Globus pallidus (tissue), 1 donor: ENCODE measurements around the gene POLR3C.

ENCODE experiments used
- DNase-seq: peaks from one replicate; pipeline ENCODE4 v3.0.0-alpha.2; 2015; ENCODE audit warnings: low spot score

The POLR3C gene

DNA sequence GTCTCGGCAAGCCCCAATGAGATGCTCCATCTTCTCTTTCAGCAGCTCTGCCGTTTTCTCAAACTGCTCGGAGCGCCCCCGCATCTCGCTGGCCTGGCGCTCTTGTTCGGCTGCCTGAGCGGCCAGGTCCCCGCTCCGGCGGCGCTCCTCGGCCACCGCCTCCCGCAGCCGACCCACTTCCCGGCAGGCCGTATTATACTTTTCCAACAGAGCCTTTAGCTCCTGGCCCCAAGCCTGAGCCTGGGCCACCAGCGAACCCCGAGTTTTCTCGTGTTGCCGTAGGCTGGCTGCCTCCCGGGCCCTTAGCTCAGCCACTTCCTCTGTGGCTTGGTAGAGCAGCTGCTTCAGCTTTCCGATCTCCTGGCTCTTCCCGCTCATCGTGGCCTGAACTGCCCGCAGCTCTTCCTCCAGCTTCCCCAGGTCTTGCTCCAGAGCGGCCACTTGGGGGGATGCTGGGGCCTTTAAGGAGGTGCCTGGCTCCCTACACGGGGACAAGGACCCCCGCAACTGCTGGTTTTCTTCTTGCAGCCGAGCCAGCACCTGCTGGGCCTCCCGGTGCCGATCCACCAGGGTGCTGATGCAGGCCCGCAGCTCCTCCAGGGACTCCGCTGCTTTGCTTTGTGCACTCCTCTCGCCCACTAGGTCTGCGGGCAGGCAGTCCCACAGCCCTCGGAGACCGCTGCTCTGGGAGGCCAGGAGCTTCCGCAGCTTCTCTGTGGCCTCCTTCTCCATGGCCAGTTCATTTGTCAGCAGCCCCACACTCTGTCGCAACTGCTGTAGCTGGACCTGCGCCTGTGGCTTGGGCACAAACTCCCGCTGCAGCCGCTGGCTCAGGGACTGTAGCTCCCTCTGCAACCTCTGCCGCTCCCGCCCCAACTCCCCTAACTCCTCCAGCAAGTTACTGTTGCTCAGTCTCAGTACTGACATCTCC, 48.3 kb downstream of the POLR3C start:
- peak; percentile 46 for DNase-seq

DNA sequence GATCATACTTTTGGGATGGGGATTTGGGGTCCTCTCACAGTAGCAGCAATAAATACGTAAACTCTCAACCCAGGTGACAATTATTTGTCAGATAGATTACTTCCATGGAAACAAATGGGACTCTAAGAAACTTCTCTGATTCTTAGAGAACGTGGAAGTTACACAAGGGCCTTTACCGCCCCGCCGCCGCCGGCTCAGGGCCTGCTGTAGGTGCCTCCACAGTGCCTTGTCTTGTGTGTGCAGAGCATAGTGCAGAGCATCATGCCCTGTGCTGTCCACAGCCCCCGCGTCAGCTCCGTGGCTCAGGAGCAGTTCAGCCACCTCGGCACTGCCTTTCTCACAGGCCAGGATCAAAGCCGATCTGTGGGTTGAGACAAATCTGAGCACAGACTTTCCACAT, 50.6 kb downstream of the POLR3C start:
- DNase-seq: no peak

DNA sequence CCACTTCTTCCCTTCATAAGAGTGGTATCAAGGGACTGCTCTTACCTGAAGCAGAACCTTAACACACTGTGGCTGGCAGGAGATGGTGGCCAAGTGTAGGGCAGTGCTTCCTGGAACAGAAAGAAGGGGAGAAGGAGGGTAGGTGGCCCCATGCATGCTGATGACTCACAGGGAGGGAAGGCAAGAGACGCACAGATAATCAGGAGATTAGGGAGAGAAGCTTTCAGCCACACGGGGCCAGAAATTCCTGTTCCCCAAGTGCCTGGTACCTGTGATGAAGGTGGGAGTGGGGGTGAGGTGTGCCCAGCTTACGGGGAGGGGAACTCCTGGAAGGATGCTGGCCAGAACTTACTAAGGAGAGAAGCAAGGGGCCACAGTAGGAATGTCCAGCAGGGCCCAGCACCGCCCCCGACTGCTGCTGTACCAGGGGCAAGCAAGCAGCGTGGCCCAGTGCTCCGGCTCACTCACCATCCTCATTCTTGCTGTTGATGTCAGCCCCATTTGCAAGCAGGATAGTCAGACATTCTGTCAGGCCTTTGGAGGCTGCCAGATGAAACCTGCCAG, 54.0 kb downstream of the POLR3C start:
- no peak for DNase-seq

DNA sequence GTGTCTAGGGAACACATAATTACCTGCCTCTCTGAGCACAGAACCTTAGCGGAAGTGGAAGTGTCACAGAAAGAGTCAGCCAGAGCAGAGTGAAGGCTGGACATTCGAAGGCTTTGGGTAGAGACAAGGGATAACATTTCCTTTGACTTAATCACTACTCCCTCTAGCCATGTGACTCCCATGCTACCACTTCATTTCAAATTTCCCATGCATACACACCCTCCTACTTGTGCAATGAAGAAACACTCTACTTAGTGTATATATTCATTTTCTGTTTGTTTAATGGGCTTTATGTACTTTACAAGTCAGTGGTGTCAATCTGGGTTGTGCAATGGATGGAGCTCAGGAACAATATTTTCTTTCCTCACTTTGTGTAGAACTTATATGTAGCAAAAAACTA, 54.7 kb downstream of the POLR3C start:
- DNase-seq: no peak

DNA sequence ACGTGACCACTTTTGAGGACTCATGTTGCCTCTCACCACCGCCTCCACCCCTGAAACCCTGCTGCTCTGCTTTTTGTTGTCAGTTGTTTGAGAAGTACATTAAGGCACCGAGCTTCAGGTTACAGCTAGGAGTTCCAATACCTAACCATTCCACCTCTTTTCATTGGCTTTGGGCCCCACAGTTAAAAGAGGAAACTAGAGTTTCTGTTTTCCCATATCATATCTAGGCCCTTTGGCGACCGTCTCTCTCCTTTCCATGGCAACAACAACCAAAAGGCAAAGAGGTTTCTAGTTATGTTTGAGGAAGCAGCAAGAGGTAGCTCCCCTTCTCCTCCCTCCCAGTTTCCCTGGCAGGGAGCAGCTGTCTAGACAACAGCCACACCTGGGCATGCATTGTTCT, 55.8 kb downstream of the POLR3C start:
- no peak for DNase-seq

DNA sequence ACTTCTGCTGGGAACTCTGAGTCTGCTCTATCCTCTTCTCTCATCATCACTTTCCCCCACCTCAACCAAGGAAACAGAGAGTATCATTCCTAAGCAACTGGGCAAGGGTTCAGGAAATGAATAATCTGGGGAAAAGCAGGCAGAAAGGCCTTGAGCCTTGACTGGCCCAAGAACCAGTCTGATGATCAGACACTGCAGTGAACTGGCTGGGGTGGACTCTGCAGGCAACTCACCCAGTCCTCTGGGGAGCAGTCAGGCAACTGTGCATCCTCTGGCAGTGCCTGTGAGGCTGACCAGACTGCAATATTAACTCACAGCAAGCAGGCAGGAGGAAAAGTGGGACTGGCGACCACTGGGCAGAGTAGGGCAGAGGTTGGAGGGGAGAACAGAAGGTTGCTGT, 60.7 kb downstream of the POLR3C start:
- no peak for DNase-seq

DNA sequence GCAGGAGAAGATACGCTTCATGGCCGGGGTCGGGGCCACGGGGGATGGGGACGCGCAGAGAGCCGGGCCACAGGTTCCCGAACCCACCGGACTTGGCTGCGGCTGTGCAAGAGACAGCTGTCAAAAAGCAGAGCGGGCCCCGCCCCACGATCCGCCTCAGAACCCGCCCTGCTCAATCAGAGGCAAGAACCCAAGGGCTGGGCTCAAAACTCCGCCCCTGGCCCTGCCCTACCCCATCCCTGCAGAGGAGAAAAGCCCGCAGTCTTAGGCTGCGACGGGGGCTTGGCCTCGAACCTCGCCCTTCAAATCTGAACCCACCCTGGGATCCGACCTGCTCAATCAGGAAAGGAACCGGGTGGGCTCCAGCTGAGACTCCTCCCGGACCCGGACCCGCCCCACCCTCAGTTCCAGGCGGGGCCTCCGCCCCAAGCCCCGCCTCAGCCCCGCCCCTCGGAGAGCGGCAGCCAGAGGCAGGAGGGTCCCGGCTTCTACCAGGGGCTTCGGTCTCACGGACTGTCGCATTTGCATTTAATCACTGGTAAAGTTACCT, 61.8 kb downstream of the POLR3C start, which contains the start of gene ANKRD35:
TSS of gene ANKRD35 (minus strand) at position 129 of the 550 bp plus-strand sequence. CDS start at position 21, 108 bp downstream.
- peak; percentile 77 for DNase-seq

DNA sequence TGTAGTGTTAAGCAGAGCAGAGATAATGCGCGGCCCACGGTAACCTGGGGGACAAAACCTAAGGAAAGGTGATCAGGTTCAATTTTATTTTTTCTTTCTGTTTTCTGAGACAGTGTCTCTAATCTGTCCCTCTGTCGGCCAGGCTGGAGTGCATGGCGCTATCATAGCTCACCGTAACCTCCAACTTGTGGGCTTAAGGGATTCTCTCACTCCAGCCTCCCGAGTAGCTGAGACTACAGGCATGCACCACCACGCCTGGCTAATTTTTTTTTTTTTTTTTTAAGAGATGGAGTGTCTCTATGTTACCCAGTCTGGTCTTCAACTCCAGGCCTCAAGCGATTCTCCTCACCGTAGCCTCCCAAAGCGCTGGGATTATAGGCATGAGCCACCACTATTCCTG, 62.4 kb downstream of the POLR3C start:
- no peak for DNase-seq

DNA sequence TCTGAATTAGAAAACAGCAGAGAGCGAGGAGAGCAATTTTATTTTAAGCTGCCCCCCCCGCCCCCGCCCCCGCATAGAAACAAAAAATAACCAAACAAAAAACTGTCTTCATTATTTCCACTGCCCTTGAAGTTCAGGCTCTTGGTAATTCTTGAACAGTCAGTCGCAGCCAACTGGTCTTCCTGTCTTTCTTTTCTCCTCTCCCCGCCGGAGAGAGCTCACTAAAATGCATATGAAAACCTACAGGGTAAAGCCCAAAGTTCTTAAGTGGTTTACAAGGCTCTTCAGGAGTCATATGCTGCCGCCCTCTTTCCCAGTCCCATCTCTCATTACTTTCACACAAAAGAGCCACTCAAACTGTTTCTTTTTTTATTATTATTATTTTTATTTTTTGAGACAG, 62.8 kb downstream of the POLR3C start:
- DNase-seq: no peak

DNA sequence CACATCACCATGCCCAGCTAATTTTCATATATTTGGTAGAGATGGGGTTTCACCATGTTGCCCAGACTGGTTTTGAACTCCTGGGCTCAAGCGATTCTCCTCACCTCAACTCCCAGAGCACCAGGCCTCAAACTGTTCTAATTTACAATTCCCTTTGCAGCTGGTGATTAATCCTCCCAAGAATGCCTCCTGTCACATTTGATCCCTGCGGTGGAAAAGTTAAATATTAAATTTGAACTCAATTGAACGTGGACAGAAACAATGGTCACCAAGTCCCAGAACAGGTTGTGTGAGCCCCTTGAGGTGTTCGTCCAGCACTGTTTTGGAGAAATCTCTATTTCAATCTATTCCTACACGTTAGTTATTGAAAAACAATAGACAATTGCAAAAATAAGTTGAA, 63.6 kb downstream of the POLR3C start:
- no peak for DNase-seq

DNA sequence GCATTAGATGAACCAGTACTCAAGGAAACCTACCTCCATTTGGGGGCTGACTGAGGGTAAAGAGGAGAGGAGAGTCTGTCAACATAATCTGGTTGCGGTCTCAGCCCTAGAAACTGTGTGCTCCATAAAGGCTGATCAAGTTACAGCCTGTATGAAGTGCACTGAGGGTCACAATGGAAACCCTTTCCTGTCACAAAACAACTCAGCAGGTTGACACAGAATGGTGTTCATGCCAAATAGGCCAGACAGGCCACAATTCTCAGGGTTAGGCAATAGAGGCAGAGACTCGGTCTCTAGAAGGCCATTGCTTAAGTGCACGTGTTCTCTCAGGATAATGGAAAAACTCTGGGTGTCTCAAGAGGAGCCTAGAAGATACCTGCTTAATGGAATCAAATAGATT, 65.7 kb downstream of the POLR3C start:
- no peak for DNase-seq

DNA sequence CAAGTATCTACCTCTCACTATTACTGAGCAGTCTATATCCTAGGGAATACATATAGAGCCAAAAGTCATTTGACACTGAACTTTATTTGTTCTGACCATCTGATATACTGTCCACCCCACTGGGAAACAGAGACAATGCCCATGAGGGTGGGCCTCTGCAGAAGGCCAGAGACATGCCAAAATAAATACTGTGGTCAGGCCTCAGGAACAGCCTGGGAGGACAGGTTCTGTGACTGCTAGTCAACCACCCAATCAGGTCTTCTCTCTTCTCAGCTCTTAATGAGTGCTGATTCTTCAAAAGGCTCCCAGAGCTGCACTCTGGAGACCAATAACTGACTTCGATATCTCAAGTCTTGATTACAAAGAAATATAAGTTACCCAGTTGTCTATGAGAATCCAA, 67.1 kb downstream of the POLR3C start:
- DNase-seq: no peak

DNA sequence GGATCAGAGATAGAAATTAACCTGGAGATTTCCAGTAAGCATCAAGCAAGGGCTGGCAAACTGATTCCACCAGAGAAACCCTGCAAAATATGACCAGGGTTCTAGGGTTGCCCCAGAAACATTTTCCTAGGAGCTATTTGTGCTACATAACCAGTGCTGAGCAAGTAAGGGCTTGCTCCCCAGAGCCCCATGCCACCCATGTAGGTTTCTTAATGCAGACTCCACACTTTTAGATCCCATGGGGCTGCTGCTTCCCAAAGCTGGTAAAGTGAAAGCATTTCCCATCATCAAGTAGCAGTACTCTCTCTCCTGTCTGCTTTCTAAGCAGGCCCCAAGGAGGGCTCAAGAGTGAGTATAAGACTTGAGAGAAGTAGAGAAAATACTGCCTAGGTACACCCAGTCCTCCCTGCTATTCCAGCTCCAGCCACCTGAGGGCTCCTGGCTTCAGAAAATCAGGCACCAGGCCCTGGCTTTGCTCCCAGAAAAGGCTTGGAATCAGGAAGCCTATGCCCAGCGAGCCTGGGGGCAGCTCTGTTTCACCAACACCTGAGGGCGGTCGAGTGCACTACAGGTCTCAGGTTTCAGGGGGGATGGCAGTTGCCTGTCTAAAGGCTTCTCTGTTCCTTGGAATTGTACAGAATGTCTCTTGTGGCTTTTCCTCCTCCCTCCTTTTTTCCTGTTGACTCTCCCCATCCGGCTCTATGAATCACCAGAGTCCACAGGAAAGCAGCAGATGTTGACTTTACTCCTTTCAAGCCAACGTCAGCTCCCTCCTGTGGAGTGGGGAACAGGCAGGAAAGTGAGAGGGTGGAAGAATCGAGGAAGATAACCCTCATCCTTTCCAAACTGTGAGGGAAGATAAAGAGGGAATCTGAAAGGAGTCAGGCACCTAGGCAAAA, 67.8 kb downstream of the POLR3C start:
- DNase-seq: peak; percentile 88

DNA sequence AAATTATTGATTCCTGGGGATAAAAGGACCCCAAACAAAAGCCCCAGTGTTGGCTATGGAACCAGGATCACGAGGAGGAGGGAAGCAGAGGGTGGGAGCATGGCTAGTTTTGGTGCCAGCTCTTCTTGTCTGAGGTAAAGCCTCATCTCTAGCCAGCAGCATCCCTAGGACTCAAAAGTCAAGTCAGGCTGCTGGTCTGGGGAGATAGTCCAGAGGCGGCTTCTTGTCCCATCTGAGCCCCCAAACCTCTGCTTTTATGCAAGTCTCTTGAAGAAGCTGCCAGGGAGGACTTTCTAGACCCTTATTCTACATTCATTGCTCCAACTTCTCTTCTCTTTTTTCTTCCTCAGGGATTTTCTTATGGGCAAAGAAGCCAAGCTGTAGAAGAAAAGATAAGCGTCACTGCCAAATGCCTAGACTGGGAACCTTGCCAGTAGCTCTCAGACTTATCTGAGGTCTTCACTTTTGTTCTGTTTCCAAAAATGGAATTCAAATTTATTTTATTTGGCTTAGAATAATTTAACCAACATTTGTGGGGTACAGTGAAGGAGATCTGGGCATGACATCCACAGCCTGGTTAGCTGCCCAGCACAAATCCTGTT, 68.6 kb downstream of the POLR3C start:
- DNase-seq: no peak

DNA sequence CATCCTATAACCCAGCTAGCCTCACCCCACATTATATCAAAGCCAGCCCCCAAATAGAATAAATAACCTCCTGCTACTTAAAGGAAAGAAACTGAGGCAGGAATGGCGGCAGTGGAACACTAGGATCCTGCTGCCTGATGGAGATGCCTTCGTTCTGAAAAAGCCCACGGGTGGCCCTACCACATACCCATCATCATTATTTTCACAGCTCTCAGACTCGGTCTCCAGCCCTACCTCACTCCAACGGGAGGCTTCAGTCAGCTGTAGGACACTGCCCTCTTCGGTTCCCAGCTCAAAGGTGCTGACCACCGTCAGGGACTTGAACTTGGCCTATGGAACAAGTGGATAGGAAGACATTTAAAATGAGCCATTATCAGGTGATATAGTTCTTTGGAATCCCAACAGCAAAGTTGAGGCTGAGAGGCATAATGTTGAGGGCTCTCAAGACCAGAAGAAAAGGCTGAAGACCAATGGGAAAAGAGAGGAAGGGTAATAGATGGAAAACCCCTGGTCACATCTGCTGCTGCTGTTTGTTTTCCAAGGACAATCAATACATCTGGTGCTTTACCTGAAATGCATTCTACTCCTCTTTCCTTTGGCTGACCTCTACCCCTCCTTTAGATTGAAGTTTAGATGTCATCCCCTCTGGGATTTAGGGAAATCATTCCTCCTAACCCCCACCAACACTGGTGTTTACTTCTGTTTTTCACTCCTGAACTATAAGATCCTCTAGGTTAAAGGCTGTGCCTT, 69.5 kb downstream of the POLR3C start:
- no peak for DNase-seq
